ENCODE data around the gene SNX3. TPM values are rescaled to one million over a fixed set of nuclear protein-coding genes. Genes with fewer than 3 reads are reported as not detected.
"Not testable (repeated sequence)": the region's sequence is repeated elsewhere in the genome, so short reads cannot be mapped to it uniquely, and the experiment has no call there.

The SNX3 gene
- total RNA-seq, 1 donor from 2014 or later, result 216 TPM

DNA sequence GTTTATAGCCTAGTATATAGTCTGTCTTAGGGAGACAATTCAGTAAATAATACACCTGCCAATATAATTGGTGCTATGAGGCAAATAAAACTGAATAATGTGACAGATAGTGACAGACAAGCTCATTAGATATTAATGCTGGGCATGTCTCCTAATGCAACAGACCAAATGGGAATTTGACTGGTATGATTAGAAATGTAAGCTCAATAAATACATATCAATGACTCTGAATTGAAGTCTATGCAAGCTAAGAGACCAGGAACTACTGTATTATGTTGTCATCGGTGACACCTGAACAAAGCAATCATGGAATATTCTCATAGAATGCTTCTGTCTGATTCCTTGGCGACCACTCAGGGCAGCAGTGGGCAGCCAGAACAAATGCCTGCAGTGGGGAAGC lies 2.5 kb upstream of the SNX3 start:
- DNase-seq (ENCODE audit: extremely low read depth, low read depth, low spot score), result no peak

DNA sequence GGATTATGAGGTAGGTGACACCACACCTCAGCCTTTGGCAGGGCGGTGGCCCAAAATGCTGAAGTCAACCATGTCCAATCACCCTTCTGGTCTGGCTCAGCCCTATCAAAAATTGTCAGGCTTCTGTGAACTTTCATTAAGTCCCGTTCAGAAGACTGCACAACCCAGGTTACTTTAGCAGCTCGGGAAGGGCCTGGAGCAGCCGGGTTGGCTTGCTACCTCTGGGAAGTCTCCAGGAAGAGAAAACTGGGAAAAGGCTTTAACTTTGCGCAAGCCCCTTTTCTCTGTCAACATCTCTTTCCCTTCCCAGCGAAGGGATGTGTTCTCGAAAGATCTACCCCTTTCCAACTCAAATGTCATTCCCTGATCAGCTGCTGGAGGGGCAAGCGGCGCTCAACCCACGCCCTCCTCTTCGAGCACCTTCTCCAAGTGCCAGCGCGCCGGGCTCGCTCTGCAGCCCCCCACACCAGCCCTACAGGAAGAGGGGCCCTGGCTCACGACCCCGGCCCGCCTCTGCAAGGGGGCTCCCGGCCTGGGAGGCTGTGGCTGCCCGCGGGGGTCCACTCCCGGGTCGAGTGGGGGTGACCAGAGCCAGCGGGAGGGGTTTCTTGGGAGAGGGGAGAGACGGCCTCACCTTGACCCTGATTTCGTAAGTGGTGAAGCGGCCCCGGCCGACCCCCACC lies 573 bp downstream of the SNX3 start:
- no peak for DNase-seq (ENCODE audit: extremely low read depth, low read depth, low spot score)

DNA sequence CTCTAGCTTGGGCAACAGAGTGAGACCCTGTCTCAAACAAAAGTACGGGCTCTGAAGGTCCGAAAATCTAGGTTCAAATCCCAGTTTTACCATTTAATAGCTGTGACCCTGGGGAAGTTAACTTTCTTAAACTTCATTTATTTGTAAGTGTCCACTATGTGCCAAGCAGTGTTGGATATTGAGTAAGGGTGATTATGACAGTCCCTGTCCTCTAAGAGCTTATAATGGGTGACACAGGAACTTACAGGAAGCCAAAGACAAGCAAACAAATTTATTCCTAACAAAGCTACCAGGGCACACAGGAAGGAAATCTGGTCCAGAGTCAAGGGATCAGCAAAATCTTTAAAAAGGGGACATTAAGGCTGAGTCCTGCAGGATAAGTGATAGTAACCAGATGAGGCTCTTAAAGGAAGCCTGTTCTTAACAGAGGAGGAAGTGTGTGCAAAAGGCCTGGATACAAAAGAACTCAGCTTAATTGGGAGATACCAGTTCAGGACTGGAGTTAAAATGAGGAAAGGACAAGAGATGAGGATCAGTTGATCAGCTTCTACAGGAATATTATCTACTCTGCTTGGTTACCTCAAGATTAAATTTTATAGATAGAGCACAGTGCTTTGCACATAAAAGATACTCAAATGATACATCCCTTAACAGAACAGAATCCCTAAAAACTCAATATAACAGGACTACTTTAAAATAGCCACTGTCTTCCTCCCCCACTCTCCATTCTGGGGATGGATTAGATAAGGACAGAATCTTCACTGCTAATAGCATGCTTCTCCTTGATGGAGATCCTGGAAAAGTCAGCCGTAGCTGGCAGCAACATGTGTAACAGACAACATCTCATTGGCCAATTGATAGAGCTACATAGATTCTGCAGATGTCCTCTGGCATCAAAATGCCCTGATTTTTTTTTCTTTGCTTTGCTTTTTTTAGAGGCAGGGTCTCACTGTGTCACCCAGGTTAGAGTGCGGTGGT lies 6.1 kb downstream of the SNX3 start:
- DNase-seq (ENCODE audit: extremely low read depth, low read depth, low spot score), result no peak

DNA sequence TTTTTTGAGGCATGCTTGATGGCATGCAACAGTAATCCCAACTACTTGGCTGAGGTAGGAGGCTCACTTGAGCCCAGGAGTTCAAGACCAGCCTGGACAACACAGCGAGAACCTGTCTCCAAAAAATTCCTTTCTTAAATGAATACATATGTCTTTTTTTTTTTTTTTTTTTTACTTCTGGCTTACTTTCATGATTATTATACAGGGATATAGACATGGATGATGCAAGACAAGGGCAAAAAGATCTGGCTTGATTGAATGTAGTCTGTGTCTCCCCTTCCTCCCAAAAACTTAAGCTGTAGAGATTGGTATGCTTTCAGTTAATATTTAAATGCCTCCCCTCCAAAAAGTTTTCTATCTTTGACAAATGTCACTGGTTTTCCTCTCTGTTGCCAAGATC lies 7.6 kb downstream of the SNX3 start:
- no peak for DNase-seq (ENCODE audit: extremely low read depth, low read depth, low spot score)

DNA sequence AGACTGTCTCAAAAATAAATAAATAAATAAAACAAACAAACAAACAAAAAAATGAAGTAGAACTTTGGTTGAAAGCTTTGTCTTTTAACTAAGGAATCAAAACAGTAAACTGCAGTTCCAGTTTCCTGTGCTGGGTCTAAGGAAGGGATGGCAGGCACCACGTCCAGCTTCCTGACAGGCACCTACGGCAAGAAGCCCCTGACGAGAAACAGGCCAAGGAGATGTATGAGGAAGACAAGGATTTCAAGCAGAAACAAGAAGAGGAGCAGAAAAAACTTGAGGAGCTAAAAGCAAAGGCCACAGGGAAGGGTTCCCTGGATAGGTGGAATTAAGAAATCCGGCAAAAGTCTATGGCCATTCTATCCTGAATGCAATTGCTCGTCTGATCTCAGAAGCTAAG lies 8.8 kb downstream of the SNX3 start:
- no peak for DNase-seq (ENCODE audit: extremely low read depth, low read depth, low spot score)

DNA sequence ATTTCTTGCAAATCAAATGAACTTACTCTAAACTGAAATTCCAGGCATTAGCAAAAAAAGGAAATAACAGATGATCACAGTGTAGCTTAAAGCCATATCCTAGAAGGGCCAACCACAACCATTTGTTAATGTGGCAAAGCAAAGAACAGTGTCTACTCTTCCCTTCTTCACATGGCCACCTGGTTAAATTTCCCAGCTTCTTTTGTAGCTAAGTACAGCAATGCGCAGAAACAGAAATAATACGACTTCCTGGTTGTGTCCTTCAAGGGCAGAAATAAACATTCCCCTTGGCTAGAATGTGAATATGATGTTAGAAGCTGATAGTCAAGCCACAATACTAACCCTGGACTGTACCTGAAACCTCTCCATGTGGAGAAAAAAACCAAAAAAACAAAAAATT lies 9.6 kb downstream of the SNX3 start:
- no peak for DNase-seq (ENCODE audit: extremely low read depth, low read depth, low spot score)

DNA sequence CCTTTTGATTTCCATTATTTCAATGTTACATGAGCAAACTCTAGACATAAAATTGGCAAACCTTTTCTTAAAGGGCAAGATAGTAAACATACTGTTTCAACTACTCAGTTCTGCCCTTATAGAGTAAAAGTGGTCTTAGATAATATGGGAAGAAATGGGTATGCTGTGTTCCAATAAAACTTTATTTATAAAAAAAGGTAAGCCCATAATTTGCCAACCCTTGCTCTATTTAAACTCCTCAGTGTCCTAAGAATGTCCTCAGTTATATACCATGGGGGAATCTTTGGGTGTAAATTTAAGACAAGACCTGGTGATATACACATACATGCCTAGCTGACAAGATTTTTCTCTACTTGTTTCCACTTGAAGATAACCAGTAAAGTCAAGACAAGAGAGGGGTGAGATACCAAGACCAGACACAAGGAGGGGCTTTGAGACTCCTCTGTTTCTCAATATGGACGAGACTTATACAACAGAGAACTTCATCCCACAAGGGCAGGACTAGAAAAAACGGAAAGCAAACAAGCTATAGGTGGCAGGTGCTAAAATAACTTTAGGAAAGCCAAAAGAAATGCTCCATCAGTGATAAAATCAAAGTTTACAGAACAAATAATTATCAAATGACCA lies 10.5 kb downstream of the SNX3 start:
- no peak for DNase-seq (ENCODE audit: extremely low read depth, low read depth, low spot score)

DNA sequence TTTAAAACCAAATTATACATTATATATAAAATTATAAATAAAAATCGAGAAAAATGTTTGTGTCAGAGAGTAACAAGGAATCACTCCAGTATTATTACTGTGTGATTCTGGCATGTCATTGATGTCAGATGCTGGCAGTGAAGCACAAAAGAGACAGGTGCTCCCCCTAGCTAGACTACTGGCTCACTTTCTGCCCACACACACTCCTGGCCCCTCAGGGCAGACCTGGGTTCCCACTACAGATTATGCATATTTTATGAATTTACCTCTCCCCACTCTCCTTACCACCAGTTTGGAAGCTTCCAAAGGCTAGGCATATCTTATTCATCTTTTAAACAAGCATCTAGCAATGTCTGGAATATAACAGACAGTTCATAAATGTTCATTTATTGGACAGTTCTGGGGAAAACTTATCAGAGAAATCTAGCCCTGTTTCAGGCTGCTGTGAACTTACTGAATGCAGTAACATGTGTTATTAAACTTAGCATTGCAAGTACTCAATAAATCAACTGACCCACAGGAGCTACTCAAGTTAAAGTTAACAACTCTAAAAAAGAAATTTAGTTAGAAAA lies 12.8 kb downstream of the SNX3 start:
- no peak for DNase-seq (ENCODE audit: extremely low read depth, low read depth, low spot score)

DNA sequence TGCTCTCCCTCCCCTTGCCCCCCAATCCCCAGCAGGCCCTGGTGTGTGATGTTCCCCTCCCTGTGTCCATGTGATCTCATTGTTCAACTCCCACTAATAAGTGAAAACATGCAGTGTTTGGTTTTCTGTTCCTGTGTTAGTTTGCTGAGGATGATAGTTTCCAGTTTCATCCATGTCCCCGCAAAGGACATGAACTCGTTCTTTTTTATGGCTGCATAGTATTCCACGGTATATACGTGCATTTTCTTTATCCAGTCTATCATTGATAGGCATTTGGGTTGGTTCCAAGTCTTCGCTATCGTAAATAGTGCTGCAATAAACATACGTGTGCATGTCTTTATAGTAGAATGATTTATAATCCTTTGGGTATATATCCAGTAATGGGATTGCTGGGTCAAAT lies 15.7 kb downstream of the SNX3 start:
- DNase-seq (ENCODE audit: extremely low read depth, low read depth, low spot score), result not testable (repeated sequence)

DNA sequence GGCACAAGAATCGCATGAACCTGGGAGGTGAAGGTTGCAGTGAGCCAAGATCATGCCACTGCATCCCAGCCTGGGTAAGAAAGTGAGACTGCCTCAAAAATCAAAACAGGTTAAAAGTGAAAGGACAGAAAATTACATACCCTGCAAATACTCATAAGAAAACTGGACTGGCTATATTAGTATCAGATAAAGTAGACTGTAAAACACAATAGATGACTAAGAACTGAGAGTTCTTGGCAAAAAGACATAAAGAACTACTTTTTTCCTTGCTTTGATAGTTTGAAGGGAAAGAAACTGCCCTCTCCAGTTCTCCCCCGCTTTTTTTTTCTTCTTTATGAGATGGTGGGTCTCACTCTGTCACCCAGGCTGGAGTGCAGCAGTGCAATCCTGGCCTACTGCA lies 17.0 kb downstream of the SNX3 start:
- no peak for DNase-seq (ENCODE audit: extremely low read depth, low read depth, low spot score)

DNA sequence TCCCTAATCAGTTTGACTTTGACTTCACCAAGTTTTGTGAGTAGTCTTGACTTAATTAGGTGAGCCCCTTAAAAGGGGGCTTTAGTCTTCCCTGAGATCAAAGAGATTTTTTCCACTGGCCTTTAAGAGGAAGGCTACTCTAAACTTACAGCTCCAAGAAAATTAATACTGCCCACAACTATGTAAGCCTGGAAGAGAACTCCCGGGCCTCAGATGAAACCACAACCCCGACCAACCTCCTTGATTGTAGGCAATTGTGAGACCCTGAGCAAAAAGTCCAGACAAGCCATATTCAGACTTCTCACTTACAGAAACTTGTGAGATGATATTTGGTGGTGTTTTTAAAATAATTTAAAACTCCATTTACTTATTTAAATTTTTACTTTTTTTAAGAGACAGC lies 18.1 kb downstream of the SNX3 start:
- DNase-seq (ENCODE audit: extremely low read depth, low read depth, low spot score), result no peak

DNA sequence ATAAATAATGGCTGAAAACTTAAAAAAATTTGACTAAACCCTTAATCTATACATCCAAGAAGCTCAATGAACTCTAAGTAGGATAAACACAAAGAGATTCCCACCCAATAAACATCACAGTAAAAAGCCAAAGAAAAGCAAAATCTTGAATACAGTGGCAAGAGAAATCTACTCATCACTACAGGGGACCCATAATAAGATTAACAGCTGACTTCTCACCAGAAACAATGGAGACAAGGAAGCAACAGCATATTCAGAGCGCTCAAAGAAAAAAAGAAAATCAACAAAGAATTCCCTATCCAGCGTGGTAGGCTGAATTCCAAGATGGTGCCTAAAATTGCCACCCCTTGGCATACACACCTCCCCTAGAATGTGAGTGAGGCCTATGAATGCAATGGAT lies 18.6 kb downstream of the SNX3 start:
- DNase-seq (ENCODE audit: extremely low read depth, low read depth, low spot score), result no peak

DNA sequence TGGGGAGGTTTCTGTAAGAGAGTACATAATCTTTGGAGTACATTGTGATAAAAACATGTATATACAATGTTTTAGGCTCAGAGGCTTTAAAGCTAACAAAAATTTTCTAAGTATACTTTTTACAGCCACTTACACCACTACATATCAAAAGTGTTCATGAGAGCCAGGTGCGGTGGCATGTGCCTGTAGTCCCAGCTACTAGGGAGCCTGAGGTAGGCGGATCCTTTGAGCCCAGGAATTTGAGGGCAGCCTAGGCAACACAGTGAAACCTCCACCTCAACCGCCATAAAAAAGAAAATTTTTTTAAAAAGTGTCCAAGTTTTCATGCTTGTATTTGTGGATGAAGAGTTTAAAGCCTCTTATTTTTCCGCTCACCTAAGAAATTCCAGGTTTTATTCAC lies 22.5 kb downstream of the SNX3 start:
- DNase-seq (ENCODE audit: extremely low read depth, low read depth, low spot score), result no peak

DNA sequence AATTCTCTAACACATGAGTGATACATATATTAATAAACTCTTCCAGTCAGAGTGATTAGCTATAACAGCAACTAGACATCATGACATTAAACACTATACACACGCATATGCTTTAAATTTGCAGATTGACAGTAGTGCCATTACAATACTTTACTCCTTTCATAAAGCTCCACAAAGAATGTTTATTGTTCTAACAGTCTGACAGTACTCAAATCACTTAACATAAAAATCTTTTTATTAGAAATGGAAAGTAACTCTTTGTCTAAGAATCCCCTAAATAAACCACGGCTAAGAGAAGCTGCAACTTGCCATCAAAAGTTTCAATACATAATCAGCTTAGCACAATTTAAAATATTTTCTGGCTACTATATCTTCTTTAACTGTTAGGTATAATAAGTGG lies 24.0 kb downstream of the SNX3 start:
- DNase-seq (ENCODE audit: extremely low read depth, low read depth, low spot score), result no peak

DNA sequence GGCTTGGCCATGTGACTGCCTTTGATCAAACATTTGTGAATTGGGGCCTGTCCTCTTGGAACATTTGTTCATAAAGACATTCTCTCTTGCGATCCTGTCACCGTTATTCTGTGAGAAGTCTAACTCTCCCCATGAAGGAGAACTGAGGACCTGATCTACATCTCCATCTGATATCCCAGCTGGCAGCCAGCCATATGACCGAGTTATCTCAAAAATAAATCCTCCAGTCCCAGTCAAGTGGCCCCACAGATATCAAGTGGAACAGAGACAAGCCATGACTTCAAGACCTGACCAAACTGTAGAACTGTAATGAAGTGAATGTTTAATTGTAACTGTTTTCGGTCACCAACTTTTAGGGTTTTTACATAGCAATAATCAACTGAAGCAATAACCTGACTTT lies 25.7 kb downstream of the SNX3 start:
- no peak for DNase-seq (ENCODE audit: extremely low read depth, low read depth, low spot score)

DNA sequence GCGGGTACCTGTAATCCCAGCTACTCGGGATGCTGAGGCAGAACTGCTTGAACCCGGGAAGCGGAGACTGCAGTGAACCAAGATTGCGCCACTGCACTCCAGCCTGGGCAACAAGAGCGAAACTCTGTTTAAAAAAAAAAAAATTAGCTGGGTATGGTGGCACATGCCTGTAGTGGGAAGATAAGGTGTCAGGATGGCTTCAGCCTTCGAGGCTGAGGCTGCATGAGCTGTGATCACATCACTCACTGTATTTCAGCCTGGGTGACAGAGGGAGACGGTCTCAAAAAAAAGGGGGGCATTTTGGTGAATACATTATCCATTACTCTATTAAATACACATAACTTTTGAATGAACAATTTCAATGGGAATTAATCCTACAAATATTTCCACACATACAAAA lies 32.4 kb downstream of the SNX3 start:
- no peak for DNase-seq (ENCODE audit: extremely low read depth, low read depth, low spot score)

DNA sequence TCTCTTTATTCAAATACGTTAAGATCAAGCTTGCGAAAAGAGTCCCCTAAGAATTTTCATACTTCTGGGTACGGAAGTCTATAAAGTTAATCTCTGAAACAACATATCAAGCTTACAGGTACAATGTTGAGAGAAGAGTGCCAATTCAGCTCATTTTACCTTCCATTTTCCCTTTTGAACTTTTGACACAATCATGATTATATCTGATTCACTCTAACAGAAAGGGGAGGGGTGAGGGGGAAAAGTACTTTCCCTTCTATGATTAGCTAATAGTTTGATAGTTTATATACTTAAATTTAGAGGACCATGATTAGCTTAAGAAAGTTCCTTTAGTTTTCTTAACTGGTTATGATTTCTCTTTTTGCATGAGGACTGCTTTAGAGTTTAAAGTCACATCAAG lies 33.5 kb downstream of the SNX3 start:
- DNase-seq (ENCODE audit: extremely low read depth, low read depth, low spot score), result no peak

DNA sequence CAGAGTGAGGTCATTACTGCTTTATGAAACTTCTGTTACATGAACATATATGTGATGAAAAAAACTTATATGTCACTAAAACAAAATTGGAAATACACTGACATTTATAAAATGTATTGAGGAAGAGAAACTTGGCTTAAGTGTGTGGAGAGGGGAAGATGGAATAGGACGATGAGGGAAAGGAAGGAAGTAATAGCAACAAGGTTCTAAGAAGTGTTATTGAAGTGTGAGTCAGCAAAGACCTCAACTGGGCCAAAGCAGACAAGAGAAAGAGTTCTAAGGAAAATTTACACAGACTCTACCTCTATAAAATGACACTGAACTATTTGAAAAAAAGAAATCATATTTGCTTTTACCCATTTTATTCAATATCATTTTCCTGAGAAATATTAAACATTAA lies 38.3 kb downstream of the SNX3 start:
- peak; percentile 0 for DNase-seq (ENCODE audit: extremely low read depth, low read depth, low spot score)

DNA sequence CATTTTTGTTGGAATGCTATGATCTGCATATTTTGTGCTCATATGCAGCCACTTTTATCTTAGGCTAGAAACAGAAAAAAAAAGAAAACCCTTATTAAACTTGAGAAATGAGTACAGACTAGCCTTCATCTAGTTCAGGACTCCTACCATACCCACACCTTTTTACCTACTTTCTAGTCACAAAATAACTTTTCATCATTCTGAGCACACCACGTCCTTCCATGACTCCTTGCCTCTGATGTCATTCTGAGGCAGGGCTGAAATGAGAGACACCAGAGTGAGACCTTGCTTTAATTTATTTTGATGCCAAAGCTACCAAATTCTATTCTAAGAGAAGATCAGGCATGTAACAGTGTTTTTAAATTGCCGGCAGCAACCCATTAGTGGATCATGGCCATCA lies 38.8 kb downstream of the SNX3 start:
- no peak for DNase-seq (ENCODE audit: extremely low read depth, low read depth, low spot score)

DNA sequence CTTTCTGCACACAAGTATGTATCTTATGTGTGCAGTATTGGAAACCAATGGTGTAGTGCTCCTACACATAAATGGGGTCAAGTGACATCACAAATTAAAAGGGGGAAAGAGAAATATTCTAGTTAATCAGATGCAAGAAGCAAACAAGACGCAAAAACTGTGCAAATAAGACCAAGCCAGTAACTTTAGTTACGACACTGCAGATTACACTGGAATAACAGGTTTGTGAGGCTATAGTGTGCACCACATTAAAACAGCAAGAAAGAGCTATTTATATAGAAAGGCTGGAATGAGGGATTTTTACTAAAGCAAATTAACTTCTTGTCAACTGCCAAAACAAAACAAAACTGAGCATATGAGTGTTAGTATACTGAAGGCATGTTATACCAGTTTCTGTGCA lies 49.2 kb downstream of the SNX3 start:
- no peak for DNase-seq (ENCODE audit: extremely low read depth, low read depth, low spot score)

DNA sequence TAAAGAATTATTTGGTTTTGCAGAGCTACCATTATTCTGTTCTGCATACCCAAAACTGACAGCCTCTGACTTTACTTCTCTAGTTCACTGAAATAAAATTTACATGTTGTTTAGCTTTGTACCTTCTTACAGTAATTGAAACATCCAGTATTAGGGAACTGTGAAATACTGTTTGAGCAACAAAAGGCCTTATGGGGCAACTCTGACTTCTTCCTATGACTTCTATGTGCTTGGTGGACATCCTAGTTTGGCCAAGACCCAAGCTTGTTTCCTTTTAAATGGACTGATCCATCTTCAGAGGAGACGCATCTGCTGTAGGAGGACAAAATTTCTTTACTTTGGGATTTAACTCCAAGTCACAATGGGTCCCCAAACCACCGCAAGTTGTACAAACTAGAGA lies 50.3 kb downstream of the SNX3 start:
- no peak for DNase-seq (ENCODE audit: extremely low read depth, low read depth, low spot score)
